Left lung (tissue), 10 donors: ENCODE measurements around the gene FAM89A. TPM values are rescaled to one million over a fixed set of nuclear protein-coding genes. Genes with fewer than 3 reads are reported as not detected.
"Not testable (repeated sequence)": the region's sequence is repeated elsewhere in the genome, so short reads cannot be mapped to it uniquely, and the experiment has no call there.

Experiments used
- ATAC-seq: fragments of 200-7000 bp; cut with Tn5 transposase; one replicate; pipeline ENCODE4 v1.9.1; 2020; ENCODE audit warnings: moderate library complexity
- DNase-seq, 4 donors: peaks; one replicate each; pipeline ENCODE4 v3.0.0-alpha.2; 2013 to 2020
- H3K27ac ChIP-seq, 2 donors: fragments of 200-600 bp; sonication (generic) in 1 of 2; one replicate each; pipeline versions ENCODE4 v1.5.0 to v1.8.0; 2020 to 2021
- H3K27me3 ChIP-seq, 2 donors: fragments of 200-600 bp; sonication (generic) in 1 of 2; one replicate each; pipeline versions ENCODE4 v1.5.0 to v1.8.0; 2020 to 2021
- H3K36me3 ChIP-seq, 2 donors: fragments of 200-600 bp; sonication (generic) in 1 of 2; one replicate each; pipeline versions ENCODE4 v1.5.0 to v1.8.0; 2020 to 2021
- H3K4me1 ChIP-seq, 2 donors: fragments of 200-600 bp; one replicate each; pipeline ENCODE4 v1.8.0; 2021
- H3K4me3 ChIP-seq, 2 donors: fragments of 200-600 bp; sonication (generic) in 1 of 2; one replicate each; pipeline versions ENCODE4 v1.5.0 to v1.8.0; 2020 to 2021; ENCODE audit warnings: mild to moderate bottlenecking in 1 of 2
- H3K9me3 ChIP-seq, 2 donors: fragments of 200-600 bp; sonication (generic) in 1 of 2; one replicate each; pipeline versions ENCODE4 v1.5.0 to v1.8.0; 2020 to 2021
- intact Hi-C, 2 donors: fragments of 100-400 bp; cut with DNase I; formaldehyde crosslinking; loops; one replicate each; pipeline versions ENCODE4 v1.11.2 to v1.14.2; 2022
- polyA plus RNA-seq, 6 donors: library from polyadenylated mRNA; unstranded; fragments of 120-200 nt; gene quantifications; one replicate each; pipeline ENCODE4 v1.2.1, GENCODE V29; 2013; ENCODE audit not compliant: insufficient read length in 6 of 6
- total RNA-seq, 2 donors: library from RNA; stranded (reverse); fragmentation: NEBNext Ultra II Directional; extraction: Animal tissue kit (Norgen Biotek cat#: 25700); gene quantifications; one replicate each; pipeline ENCODE4 v1.2.1, GENCODE V29; 2021
- TF ChIP-seq, protein P1 (sequence below), 2 donors: fragments of 200-600 bp; sonication (generic) in 1 of 2; IDR thresholded peaks; one replicate each; pipeline versions ENCODE4 v1.5.0 to v1.8.0; 2021; ENCODE audit warnings: antibody characterized with exemption in 2 of 2
- donor health status: DM: no; HTN: yes; CAD: no.
- donor health status: DM: no; HTN: no; CAD: no.

FAM89A gene
- total and polyA plus RNA-seq, 8 donors: 12.3 to 26.6 (median 18.5) TPM

DNA sequence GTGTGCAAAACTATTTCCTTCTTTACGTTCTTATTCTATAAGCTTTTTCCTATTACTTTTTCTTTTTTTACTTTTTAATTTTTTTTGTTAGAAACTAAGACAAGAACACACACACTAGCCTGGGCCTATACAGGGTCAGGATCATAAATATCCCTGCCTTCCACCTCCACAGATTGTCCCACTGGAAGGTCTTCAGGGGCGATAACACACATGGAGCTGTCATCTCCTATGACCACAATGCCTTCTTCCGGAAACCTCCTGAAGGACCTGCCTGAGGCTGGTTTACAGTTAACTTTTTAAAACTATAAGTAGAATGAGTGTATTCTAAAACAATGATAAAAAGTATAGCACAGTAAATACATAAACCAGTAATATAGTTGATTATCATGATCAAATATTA, 10.3 kb upstream of the FAM89A start:
- intact Hi-C loops: no loop called here
- H3K27me3 ChIP-seq: peaks cover 0 to 6% of the 10 kb centered on the region in 2 donors
- peaks cover 13 to 26% of the 10 kb centered on the region in 2 donors for H3K4me1 ChIP-seq
- H3K27ac ChIP-seq: no peak overlapping the region
- DNase-seq: no peak
- TF ChIP-seq, protein P1, sequence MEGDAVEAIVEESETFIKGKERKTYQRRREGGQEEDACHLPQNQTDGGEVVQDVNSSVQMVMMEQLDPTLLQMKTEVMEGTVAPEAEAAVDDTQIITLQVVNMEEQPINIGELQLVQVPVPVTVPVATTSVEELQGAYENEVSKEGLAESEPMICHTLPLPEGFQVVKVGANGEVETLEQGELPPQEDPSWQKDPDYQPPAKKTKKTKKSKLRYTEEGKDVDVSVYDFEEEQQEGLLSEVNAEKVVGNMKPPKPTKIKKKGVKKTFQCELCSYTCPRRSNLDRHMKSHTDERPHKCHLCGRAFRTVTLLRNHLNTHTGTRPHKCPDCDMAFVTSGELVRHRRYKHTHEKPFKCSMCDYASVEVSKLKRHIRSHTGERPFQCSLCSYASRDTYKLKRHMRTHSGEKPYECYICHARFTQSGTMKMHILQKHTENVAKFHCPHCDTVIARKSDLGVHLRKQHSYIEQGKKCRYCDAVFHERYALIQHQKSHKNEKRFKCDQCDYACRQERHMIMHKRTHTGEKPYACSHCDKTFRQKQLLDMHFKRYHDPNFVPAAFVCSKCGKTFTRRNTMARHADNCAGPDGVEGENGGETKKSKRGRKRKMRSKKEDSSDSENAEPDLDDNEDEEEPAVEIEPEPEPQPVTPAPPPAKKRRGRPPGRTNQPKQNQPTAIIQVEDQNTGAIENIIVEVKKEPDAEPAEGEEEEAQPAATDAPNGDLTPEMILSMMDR (IDR thresholded peaks at IDR 0.05): no peak
- no peaks in the 10 kb centered on the region for H3K9me3 ChIP-seq
- H3K36me3 ChIP-seq: no peaks in the 10 kb centered on the region
- no peak for ATAC-seq
- no peak overlapping the region for H3K4me3 ChIP-seq

DNA sequence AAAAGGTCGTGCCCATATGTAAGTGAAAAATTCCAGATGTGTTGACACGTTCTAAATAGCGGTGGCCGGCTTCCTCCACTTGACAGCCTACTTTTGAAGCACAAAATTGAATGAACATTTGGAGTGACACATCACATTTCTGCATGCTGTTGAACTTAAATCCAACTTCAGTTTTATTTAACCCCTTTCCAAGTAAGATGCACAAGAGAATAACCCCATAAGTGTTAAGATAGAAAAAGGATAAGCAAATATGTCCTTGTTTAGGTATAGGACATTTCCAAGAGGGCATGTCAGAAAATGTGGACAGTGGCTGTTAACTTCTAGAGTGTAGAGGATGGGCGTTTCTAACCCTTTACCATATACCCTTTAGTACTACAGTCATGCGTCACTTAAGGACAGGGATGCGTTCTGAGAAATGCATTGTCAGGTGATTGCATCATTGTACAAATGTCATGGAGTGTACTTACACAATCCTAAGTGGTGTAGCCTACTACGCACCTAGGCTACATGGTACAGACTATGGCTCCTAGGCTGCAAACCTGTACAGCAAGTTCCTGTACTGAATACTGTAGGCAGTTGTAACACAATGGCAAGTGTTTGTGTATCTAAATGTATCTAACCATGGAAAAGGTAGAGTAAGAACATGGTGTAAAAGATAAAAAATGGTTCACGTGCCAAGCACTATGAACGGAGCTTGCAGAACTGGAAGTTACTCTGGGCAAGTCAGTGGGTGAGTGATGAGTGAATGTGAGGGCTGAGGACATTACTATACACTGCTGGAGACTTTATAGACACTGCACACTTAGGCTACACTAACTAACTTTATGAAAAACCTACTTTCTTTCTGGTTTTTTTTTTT, 9.3 kb upstream of the FAM89A start:
- no peak overlapping the region for H3K27ac ChIP-seq
- intact Hi-C loops: no loop called here

DNA sequence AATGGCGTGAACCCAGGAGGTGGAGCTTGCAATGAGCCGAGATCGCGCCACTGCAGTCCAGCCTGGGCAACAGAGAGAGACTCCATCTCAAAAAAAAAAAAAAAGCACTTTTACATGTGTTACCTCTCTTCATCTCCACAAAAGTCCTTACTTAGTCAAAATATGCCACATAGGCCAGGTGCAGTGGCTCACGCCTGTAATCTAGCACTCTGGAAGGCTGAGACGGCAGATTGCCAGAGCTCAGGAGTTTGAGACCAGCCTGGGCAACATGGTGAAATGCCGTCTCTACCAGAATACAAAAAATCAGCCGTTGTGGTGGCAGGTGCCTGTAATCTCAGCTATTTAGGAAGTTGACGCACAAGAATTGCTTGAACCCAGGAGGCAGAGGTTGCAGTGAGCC, 8.4 kb upstream of the FAM89A start:
- H3K36me3 ChIP-seq, intact Hi-C loops, H3K4me3 ChIP-seq, H3K27ac ChIP-seq, ATAC-seq, DNase-seq, H3K27me3 ChIP-seq: not testable (repeated sequence)
- Histone ChIP-seq H3K4me1 (peaks cover 5 to 16% of the 10 kb centered on the region in 2 donors), H3K9me3 (peaks cover 0 to 12% of the 10 kb centered on the region in 2 donors)

More for the DNA sequence above, 9.3 kb upstream of the FAM89A start:
- peaks cover 11 to 25% of the 10 kb centered on the region in 2 donors for H3K4me1 ChIP-seq
- no peaks in the 10 kb centered on the region for H3K36me3 ChIP-seq
- H3K4me3 ChIP-seq: no peak overlapping the region
- ATAC-seq (peak; percentile 69), DNase-seq (peak in 1 of 4 donors; percentile 56)
- TF ChIP-seq, protein P1 (IDR thresholded peaks at IDR 0.05): no peak
- peaks cover 0 to 6% of the 10 kb centered on the region in 2 donors for H3K27me3 ChIP-seq
- peaks cover 0 to 8% of the 10 kb centered on the region in 2 donors for H3K9me3 ChIP-seq

DNA sequence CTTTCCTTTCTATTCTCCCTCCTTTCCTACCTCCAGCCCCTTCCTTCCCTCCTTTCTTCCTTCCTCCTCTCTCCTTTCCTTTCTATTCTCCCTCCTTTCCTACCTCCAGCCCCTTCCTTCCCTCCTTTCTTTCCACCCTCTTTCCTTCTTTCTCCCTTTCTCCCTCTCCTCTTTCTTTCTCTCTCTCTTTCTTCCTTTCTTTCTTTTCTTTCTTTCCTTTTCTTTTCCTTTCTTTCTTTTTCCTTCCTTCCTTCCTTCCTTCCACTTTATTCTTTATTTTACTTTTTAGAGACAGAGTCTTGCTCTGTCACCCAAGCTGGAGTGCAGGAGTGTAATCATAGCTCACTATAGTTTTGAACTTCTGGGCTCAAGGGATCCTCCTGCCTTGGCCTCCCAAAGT, 7.5 kb upstream of the FAM89A start:
- peaks cover 0 to 12% of the 10 kb centered on the region in 2 donors for H3K9me3 ChIP-seq
- H3K4me3 ChIP-seq, H3K36me3 ChIP-seq, H3K4me1 ChIP-seq, ATAC-seq, H3K27me3 ChIP-seq, DNase-seq, intact Hi-C loops, H3K27ac ChIP-seq: not testable (repeated sequence)

DNA sequence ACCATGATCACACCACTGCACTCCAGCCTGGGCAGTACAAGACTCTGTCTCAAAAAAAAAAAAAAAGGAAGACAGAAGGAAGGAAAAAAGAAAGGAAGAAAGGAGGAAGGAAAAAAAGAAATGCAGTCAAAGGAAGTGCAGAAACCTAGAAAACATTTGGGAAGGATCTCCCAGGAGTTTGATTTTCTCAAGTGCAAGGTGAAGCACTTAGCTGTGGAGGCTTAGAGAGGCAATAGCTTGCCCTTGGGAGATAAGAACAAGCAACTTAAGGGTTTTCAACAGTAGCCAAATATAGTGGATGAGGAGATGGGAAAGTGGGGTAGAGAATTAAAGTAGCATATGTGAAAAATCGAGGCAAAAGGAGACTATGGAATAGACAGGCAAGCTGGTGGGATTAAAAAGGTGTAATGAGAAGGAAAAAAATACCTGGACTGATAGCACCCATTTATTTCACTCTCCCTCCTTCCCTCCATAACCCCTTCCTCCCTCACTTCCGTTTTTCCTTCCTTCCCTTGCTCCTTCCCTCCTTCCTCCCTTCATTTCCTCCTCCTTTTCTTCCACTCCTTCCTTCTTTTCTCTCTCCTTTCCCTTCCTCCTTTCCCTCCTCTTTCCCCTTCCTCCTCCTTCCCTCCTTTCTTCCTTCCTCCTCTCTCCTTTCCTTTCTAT, 6.8 kb upstream of the FAM89A start:
- Histone ChIP-seq H3K4me3 (no peak overlapping the region), H3K4me1 (peaks cover 0 to 7% of the 10 kb centered on the region in 2 donors), H3K9me3 (peaks cover 0 to 12% of the 10 kb centered on the region in 2 donors), H3K27me3 (peaks cover 0 to 11% of the 10 kb centered on the region in 2 donors), H3K27ac (no peak overlapping the region), H3K36me3 (no peaks in the 10 kb centered on the region)
- intact Hi-C loops: no loop called here
- ATAC-seq: peak; percentile 44
- TF ChIP-seq, protein P1 (IDR thresholded peaks at IDR 0.05): no peak
- DNase-seq: no peak

DNA sequence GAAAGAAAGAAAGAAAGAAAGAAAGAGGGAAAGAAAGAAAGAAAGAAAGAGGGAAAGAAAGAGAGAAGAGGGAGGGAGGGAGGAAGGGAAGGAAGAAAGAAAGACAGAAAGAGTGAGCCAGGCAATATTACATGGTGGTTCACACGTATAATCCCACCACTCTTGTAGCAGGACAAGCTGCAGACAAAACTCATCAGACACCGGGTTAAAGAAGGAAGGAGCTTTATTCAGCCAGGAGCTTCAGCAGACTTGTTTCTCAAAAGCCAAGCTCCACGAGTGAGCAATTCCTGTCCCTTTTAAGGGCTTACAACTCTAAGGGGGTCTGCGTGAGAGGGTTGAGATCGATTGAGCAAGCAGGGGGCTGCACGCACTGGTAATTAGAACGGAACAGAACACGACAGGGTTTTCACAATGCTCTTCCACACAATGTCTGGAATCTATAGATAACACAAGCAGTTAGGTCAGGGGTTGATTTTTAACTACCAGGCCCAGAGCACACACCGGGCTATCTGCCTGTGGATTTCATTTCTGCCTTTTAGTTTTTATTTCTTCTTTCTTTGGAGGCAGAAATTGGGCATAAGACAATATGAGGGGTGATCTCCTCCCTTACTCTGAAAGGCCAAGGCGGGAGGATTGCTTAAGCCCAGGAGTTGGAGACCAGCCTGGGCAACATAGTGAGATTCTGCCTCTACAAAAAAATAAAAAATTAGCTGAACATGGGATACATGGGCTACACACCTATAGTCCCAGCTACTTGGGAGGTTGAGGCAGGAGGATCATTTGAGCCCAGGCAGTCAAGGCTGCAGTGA, 6.1 kb upstream of the FAM89A start:
- Histone ChIP-seq H3K9me3 (peaks cover 0 to 12% of the 10 kb centered on the region in 2 donors), H3K27me3 (peaks cover 0 to 18% of the 10 kb centered on the region in 2 donors)
- H3K27ac ChIP-seq, intact Hi-C loops, H3K4me3 ChIP-seq, ATAC-seq, H3K4me1 ChIP-seq, DNase-seq, H3K36me3 ChIP-seq: not testable (repeated sequence)
